Thymus (tissue), 11 donors: ENCODE results near the gene KLF6. TPM values are rescaled to one million over a fixed set of nuclear protein-coding genes. Genes with fewer than 3 reads are reported as not detected.
A peak's percentile ranks its signal among the peaks of the same experiment; 100 is the strongest.

Experiments
- DNase-seq, 9 donors: peaks; one replicate each; pipeline ENCODE4 v3.0.0-alpha.2; 2013; ENCODE audit warnings: low spot score in 9 of 9, low read depth in 6 of 9, missing footprints in 1 of 9
- H3K27ac ChIP-seq, 2 donors: one replicate each; pipeline ENCODE4 v1.5.1; 2013; ENCODE audit warnings: control low read depth in 1 of 2, low read depth in 1 of 2, low read length in 1 of 2, mild to moderate bottlenecking in 1 of 2, moderate library complexity in 1 of 2
- H3K27me3 ChIP-seq, 2 donors: one replicate each; pipeline ENCODE4 v1.5.1; 2013; ENCODE audit warnings: low read length in 1 of 2; ENCODE audit not compliant: control insufficient read depth in 2 of 2, insufficient read depth in 1 of 2
- H3K36me3 ChIP-seq, 2 donors: one replicate each; pipeline ENCODE4 v1.5.1; 2013; ENCODE audit warnings: low read length in 1 of 2, mild to moderate bottlenecking in 1 of 2, moderate library complexity in 1 of 2; ENCODE audit not compliant: control insufficient read depth in 2 of 2, insufficient read depth in 2 of 2
- H3K4me1 ChIP-seq, 2 donors: one replicate each; pipeline ENCODE4 v1.5.1; 2013; ENCODE audit warnings: low read length in 2 of 2; ENCODE audit not compliant: control insufficient read depth in 2 of 2, insufficient read depth in 2 of 2
- H3K4me3 ChIP-seq, 2 donors: one replicate each; pipeline ENCODE4 v1.5.1; 2013; ENCODE audit warnings: low read length in 2 of 2, control low read depth in 1 of 2, mild to moderate bottlenecking in 1 of 2
- H3K9me3 ChIP-seq, 2 donors: one replicate each; pipeline ENCODE4 v1.5.1; 2013; ENCODE audit warnings: low read length in 1 of 2, mild to moderate bottlenecking in 1 of 2; ENCODE audit not compliant: control insufficient read depth in 2 of 2, insufficient read depth in 1 of 2
- WGBS: extraction: QIAGEN DNeasy Blood & Tissue Kit; methylation state at CpG from one replicate; pipeline ENCODE4 v1.1.7; 2013; 5-methylcytosine and 5-hydroxymethylcytosine counted together
- polyA plus RNA-seq: library from polyadenylated mRNA; stranded (reverse); fragments of 200-250 nt; gene quantifications from one replicate; pipeline ENCODE4 v1.2.3, GENCODE V29; 2013
- total RNA-seq: library from RNA; stranded (reverse); fragments of 120-200 nt; gene quantifications from one replicate; pipeline ENCODE4 v1.2.4, GENCODE V29; 2013
- donor health status: healthy.

The KLF6 gene
- total and polyA plus RNA-seq, 2 donors = 27.4 to 65.8 TPM

DNA sequence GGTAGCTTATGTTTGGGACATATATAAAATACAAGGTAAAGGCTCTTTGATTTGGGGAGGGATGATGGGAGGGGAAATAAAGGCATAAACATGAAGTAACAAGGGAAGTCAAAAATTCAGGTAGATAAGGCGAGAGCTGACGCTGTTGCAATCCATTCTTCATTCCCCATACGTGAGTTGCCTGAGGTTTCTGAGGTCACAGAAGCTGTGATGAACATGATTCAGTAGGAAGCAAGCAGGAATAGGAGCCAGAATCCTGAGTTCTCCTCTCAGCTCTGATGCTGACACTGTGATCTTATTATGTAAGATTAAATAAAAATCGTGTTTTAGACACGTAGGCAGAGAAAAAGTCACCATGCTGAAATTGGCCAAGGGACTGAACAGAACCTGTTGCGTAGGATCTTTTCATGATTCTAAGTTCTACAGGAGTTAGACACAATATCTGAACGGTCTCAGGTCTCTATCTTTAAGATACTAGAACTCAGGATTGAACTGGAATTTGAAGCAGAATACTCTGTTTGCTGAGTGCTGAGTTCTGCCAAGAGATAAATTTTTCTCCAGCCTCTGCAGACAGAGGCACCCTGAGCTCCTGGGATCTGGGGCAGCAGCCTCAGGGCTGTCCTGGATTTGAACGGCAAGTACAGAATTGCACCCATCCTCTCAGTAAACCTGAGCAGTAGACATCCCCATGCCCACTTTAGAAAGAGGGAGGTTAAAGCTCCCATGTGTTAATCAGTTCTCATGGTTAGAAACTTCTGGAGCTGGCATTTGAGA, 21.0 kb downstream of the KLF6 start:
- peaks cover 22 to 33% of the 10 kb centered on the region in 2 donors for H3K4me1 ChIP-seq
- H3K27ac ChIP-seq = peak overlapping the region in 1 of 2 donors; percentile 95
- no peak for DNase-seq
- H3K27me3 ChIP-seq = no peaks in the 10 kb centered on the region
- no peaks in the 10 kb centered on the region for H3K36me3 ChIP-seq
- H3K4me3 ChIP-seq = no peak overlapping the region
- WGBS = 85% methylated on average over 8 of the region's 8 CpGs
- H3K9me3 ChIP-seq = no peaks in the 10 kb centered on the region

DNA sequence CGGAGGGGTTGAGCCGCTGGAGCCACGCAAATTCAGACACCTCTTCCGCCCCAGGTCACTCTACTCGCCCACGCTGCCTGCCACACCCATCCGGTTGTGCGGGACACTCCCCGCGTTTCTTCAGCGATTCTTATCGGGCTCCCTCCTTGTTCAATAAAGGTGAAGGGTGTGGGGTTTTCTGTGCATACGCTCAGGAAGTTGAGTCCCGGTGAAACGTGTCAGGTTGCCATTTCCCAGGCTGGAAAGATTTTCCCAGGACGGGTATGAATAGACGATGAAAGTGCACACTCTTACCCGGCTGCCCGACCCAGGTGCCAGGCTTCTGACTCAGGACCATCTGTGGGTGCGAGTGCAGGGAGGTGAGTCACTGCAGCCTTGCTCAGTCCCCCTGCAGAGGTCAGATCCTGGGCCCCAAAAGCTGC, 22.0 kb downstream of the KLF6 start:
- Histone ChIP-seq H3K9me3 (no peaks in the 10 kb centered on the region), H3K36me3 (no peaks in the 10 kb centered on the region), H3K27me3 (no peaks in the 10 kb centered on the region), H3K4me1 (peaks cover 22 to 39% of the 10 kb centered on the region in 2 donors), H3K27ac (no peak overlapping the region), H3K4me3 (no peak overlapping the region)
- 97% methylated on average over 20 of the region's 20 CpGs for WGBS
- DNase-seq = no peak

DNA sequence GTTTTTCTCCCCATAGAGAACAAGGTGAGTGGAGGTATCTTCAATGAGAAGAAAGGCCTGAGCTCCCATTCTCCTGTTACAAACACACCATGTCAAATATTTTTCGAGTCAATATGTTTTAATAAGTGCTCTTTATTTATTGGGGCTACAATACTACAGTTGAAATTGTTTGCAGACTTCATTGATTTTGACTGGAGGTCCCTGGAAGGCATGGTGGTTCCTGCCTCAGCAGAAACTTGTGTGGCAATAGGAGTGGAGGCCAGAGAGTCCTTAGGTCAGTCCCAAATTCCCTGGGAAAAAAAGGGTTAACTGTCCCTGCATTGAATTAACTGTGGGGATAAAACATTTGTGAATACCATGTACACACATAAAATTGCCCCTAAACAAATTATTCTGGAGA, 22.7 kb downstream of the KLF6 start:
- Histone ChIP-seq H3K27me3 (no peaks in the 10 kb centered on the region), H3K9me3 (no peaks in the 10 kb centered on the region), H3K27ac (no peak overlapping the region), H3K36me3 (no peaks in the 10 kb centered on the region), H3K4me3 (no peak overlapping the region), H3K4me1 (peaks cover 23 to 46% of the 10 kb centered on the region in 2 donors)
- 96% methylated on average over 1 of the region's 1 CpG for WGBS
- DNase-seq = no peak

DNA sequence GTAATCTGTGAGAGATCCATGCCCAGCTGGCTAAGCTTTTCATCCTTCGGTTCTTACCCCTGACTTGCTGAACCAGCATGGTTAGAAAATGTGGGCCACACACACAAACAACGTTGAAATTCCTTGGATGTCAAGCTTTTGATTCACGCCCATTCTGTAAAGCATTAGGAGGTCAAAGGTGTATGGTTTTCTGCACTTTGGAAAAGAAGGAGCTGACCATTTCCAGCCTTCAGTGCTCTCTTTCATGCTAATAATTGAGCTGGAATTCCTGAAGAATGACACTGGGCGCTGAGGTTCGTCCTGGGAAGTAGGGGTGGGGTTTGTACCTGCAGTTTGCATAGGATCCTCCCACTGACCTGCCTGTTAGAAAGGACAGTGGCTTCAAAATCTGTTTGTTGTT, 23.1 kb downstream of the KLF6 start:
- Histone ChIP-seq H3K36me3 (no peaks in the 10 kb centered on the region), H3K27me3 (no peaks in the 10 kb centered on the region), H3K4me1 (peaks cover 27 to 50% of the 10 kb centered on the region in 2 donors), H3K9me3 (no peaks in the 10 kb centered on the region), H3K4me3 (no peak overlapping the region), H3K27ac (no peak overlapping the region)
- 97% methylated on average over 5 of the region's 5 CpGs for WGBS
- no peak for DNase-seq

DNA sequence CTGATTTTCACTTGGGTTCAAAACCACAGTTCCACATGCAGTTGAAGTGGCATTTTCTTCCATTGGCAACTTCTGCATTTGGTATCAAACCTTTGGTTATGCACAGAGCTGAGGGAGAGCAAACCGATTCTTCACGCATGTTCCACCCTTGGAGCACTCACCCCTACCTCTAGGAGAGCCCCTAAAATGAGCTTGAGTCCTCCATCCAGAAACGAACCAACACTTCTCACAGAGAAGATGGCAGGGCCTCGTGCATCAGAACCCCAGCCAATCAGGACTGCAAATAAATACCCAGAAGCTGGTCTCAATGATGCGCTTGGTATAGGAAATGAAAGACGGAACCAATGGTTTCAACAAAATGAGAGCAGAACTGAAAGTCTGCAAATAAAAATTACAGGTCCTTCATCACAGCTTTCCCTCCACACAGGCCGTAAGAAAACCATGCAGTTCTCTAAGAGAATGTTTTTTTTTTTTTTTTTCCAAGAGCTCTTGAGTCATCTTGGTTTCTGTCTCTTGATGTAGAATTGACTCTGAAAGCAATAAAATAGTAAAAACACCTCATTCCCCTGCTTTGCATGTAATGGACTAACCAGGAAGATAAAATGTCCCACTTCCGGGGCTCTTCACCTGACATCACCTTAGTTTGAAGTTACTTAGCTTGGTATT, 23.9 kb downstream of the KLF6 start:
- WGBS = 94% methylated on average over 8 of the region's 8 CpGs
- Histone ChIP-seq H3K4me1 (peaks cover 29 to 56% of the 10 kb centered on the region in 2 donors), H3K27me3 (no peaks in the 10 kb centered on the region), H3K9me3 (no peaks in the 10 kb centered on the region), H3K4me3 (no peak overlapping the region), H3K27ac (no peak overlapping the region), H3K36me3 (no peaks in the 10 kb centered on the region)
- no peak for DNase-seq

DNA sequence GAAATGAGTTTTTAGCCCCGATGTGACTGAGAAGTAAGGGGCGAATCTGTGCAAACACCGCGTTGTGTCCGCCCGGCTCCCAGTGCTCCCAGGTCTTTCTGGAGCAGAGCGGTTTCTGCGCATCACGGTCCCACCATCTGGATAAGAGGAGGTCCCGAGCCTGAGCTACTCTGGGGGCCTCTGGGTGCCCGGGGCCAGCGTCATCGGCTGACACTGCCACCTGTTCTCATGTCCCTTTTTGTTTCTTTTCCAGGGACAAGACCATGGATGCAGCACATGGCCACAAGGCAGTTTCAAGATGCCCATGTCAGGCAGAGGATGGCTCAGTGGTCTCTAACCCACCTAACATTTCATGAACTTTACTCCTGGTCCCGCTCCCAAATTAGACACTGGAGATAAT, 24.9 kb downstream of the KLF6 start:
- no peak overlapping the region for H3K4me3 ChIP-seq
- WGBS = 99% methylated on average over 14 of the region's 14 CpGs
- no peak for DNase-seq
- H3K9me3 ChIP-seq = no peaks in the 10 kb centered on the region
- peaks cover 21 to 52% of the 10 kb centered on the region in 2 donors for H3K4me1 ChIP-seq
- H3K27ac ChIP-seq = no peak overlapping the region
- no peaks in the 10 kb centered on the region for H3K27me3 ChIP-seq
- no peaks in the 10 kb centered on the region for H3K36me3 ChIP-seq

DNA sequence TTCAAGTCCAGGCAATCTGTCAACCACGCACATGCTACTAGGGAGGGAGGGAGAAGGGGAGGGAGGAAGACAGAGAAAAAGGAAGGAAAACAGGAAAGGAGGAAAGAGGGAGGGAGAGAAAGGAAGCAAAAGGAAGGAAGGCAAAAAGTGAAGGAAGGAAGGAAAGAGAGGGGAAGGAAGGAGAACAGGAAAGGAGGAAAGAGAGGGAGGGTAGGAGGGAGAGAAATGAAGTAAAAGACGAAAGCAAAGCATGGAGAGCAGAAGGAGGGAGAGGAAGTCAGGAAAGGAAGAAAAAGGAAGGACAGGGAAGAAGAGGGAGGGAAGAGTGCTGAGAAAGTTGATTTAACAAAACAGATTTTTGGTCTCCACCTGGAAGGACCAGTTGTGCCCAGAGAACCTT, 25.6 kb downstream of the KLF6 start:
- Histone ChIP-seq H3K36me3 (no peaks in the 10 kb centered on the region), H3K4me1 (peaks cover 19 to 50% of the 10 kb centered on the region in 2 donors), H3K9me3 (no peaks in the 10 kb centered on the region), H3K27me3 (no peaks in the 10 kb centered on the region), H3K27ac (no peak overlapping the region), H3K4me3 (no peak overlapping the region)
- no peak for DNase-seq
- 93% methylated on average over 2 of the region's 2 CpGs for WGBS

DNA sequence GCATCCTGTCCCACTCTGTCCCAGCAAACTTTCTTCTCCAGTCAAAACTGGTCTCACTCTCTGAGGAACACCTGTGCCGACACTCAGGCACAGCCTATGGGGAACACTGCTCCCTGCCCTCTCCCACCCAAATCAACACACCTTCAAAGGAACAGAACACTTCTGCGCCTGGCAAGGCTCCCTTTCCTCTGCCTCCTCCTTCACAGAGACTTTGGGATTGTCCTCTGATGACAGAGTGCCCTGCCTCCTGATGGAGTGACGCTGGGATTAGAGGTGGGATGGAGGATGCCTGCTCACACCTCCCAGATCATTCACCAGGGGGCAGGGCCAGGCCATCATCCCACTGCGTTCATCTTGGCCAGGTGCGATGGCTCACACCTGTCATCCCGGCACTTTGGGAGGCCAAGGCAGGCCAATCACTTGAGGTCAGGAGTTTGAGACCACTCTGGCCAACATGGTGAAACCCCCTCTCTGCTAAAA, 26.5 kb downstream of the KLF6 start:
- Histone ChIP-seq H3K4me1 (peaks cover 12 to 46% of the 10 kb centered on the region in 2 donors), H3K27ac (no peak overlapping the region), H3K36me3 (no peaks in the 10 kb centered on the region), H3K27me3 (no peaks in the 10 kb centered on the region), H3K9me3 (no peaks in the 10 kb centered on the region), H3K4me3 (no peak overlapping the region)
- 98% methylated on average over 6 of the region's 6 CpGs for WGBS
- DNase-seq = no peak
